GM21528 (cell line): Measurements from ENCODE around the gene TET3.

Source experiments
- ATAC-seq: cut with Tn5 transposase; IDR thresholded peaks from one replicate; pipeline ENCODE4 v1.9.1; 2021; ENCODE audit warnings: mild to moderate bottlenecking, moderate library complexity; ENCODE audit not compliant: unreplicated experiment, low FRiP score

TET3 gene

DNA sequence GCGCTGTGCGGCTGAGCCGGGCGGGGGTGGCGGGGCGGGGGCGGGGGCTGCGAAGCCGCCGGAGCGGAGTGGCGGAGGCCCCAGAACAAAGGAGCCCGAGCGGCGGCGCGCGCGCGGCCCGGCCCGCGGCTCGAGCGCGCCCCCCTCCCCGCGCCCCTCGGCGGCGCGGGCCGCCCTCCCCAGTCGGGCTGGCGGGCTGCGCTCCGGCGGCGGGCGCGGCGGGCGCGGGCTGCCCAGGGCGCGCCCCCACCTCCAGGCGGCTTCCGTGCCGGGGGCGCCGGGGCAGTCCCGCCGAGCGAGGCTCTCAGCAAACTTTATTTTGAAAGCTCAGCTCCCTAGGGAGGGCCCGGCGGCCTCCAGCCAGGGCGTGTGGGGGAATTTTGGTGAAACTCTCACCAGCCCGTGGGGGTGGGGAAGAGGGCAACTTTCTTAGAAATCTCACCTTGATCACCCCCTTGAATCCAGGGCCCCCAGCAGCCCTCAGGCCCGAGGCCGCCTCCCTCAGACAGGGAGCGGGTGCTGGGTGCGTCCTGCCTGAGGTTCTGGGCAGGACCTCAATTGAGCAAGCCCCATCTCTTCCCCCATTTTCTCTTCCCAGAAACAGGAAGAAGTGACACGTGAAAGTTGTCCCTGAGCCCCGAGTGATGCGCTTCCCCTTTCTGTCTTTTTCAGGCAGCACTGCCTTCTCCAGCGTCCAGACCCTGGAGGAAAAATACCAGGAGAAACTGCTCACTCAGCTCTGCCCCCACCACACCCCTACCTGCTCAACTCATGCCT lies 786 bp downstream of the TET3 start:
- peak; percentile 27 for ATAC-seq

- no peak for ATAC-seq
Measured at GRCh38 chr2:73986085-73986681, 1.5 kb downstream of the TET3 start.

DNA sequence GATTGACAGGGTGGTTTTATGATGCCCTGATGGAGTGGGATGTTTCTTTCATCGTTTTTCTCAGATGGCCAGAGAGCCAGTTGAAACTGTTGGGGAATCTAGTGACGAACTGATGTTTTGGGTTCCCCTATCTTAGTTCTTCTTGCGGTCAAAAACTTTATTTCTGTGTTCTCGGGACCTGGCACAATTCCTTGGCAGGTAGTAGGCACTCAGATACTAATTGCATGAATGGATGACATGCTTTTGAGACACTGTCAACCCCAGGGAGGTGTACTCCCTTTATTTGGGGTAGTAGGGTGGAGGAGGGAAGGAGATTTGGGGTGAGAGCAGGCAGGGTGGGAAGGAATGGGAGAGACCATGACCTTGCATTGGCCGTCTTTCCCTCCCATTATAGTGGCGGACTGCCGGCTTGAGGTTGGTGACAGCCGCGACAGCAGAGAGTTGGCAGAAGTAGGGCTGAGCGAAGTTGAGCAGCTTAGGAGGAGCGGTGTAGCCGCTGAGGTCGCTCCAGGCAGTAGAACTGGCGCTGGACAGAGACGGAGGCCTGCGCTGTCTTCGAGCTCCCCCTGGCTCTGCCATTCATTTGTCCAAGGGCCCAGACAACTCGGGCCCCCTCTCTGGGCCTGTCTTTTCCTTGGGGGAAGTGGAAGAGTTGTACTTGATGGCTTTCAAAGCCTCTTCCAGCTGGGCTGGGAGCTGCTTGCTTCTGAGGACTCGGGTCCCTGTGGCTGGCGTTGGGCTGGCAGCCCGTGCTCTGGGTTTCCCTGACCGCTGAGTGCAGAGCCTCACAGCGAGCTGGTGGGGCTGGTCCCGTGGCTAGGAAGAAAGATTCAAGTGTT lies 2.6 kb downstream of the TET3 start:
- ATAC-seq: no peak

DNA sequence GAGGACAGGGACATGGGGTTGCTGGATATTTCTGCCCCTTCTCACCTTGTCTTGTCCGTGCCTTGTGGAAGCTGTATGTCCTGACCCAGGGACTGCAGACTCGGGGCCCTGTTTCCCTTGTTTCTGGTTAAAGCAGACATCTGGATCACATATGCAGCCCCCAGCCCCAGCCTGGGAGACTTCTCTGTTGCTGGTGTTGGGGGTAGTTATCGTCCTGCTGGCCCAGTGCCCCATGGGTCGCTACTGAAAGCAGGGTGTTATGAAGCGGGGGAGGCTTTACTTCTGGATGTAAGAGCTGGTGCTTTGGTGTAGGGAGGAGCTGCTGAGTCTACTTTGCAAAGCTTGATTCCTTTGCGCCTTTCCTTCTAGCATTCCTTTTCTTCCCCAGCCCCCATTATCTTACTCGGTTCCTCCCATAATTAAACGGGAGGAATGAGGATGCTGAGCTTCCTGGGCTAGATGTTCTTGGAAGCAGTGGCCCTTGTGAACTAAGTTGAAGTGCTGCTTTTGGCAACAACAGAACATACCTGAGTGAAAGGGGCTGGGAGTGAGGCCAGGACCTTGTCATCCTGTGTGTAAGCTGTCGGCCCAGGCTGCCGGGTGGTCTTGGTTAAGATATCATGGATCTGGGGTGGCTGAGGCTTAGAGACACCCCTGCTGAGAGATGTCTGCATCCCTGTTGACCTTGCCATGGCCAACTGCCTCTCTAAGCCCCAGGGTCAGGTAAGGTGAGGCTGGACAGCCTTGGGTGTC lies 3.4 kb downstream of the TET3 start:
- no peak for ATAC-seq

DNA sequence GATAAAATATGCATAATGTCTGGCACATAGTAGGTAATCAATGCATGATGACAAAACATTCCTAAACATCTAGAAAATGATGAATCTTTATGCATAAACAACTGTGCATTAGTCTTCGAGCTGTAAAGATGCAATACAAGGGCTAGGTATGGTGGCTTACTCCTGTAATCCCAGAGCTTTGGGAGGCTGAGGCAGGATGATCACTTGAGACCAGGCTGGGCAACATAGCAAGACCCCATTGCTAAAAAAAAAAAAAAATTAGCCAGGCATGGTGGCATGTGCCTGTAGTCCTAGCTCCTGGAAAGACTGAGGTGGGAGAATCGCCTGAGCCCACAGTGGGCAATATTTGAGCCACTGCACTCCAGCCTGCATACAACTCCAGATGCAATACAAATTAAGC lies 5.3 kb downstream of the TET3 start:
- ATAC-seq: no peak

DNA sequence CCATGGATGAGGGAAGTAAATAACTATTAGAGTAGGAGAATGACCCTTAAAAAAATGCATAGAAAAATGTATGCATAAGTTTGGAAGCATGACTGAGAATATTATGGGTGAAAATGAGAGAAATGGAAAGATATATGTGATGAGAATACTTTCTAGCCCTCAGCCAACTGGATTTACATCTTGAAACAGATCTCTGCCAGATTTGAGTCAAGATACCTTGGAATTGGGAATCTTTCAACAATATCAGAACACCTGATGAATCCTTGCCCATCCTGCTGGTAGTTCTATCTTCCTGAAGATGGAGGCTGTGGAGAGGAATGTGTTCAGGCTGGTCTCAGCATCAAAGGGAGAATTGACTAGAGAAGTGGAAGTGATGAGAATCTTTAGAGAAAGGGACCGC lies 5.8 kb downstream of the TET3 start:
- no peak for ATAC-seq

- no peak for ATAC-seq
Measured at GRCh38 chr2:73992036-73992435, 7.3 kb downstream of the TET3 start.

DNA sequence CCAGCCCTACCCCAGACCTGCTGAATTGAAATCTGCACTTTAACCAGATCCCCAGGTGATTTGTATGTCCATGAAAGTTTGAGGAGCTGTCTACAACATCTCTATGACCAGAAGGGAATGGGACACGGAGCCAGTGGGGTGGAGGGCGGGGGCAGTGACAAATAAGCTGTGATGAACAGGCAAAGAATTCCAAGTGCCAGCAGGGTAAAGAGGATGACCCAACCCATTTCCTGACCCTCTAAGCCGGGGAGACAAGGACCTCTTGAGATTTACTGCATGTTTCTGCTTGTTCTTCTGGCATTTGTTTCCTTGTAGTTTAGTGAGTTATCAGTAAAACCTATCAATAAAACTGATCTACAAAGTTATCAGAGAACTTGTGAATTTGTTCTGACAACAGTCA lies 8.7 kb downstream of the TET3 start:
- no peak for ATAC-seq

GRCh38 chr2:73993778-73994177 lies 9.1 kb downstream of the TET3 start:
- no peak for ATAC-seq

GRCh38 chr2:73994178-73994831 lies 9.6 kb downstream of the TET3 start:
- ATAC-seq: no peak

DNA sequence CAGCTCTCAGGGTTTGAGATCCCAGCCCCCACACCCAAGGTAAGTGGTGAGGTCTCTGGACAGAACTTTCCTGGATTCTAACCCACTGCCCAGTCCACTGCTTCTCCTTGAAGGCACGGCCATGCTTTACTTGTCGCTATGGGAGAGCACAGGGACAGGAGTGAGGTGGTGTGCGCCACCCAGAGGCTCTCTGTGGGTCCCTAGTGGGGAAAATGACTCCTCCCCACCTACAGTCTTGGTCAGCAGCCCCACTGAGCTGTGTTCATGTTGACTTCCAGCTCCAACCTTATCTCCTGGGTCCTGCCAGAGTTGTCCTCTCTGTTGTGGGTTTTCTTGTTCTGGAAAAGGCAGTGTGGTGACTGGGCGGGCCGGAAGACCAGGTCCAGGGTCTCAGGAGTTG lies 11.1 kb downstream of the TET3 start:
- no peak for ATAC-seq

DNA sequence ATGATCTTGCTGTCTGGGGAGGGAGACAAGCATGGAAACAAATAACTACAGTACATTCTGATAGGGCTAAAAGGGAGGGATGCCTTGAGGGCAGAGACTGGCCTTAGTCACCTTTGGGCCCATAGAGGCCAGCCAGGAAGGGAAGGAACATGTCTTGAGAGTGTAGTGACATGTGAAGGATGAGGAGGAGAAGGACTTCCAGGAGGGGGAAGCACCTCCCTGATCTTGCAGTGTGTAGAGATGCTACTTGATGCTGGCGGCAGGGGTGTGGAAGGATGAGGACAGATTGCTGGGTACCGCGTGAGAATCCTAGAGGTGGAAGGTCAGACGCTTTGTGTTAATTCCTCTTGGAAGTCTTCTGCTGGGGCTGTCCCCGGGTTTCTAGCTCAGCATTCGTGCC lies 13.1 kb downstream of the TET3 start:
- ATAC-seq: no peak

DNA sequence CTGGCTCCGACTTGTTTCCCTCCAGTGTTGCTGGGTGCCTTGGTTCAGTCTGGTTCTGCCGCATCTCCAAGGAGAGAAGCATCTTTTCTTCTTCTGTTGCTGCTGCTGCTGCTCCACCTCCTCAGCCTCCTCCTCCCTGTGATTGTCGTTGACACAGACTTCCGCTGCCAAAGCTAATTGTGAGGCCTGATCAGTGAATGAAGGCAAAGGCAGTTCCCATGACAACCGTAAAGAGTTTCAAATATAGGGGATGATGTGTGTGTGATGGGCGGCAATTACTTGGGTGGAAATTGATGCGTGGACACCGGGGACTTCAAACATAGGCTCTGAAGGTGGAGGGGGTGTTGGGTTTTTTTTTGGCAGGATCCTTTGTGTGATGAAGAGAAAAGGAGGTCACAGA lies 13.7 kb downstream of the TET3 start:
- ATAC-seq: no peak

DNA sequence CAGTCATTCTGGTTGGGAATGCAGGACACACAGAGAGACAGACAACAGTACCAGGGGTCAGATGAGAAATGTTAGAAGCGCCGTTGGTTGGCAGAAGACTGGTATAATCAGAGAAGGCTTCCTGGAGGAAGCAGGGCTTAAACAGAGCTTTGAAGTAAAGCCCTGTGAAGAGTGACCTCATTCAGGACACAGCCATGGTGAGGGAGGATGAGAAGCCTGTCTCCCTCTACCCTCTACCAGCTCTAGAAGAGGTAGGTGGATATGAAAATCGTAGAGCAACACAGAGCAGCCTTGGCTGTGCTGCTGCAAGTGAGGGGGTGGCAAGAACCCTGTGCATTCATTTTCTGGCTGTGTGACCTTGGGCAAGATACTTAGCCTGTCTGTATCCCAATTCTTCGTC lies 14.2 kb downstream of the TET3 start:
- ATAC-seq: no peak

- no peak for ATAC-seq
Measured at GRCh38 chr2:73999881-74000597, 15.3 kb downstream of the TET3 start.

- no peak for ATAC-seq
Measured at GRCh38 chr2:74000666-74001065, 16.0 kb downstream of the TET3 start.

GRCh38 chr2:74001121-74001520 lies 16.4 kb downstream of the TET3 start:
- ATAC-seq: no peak

DNA sequence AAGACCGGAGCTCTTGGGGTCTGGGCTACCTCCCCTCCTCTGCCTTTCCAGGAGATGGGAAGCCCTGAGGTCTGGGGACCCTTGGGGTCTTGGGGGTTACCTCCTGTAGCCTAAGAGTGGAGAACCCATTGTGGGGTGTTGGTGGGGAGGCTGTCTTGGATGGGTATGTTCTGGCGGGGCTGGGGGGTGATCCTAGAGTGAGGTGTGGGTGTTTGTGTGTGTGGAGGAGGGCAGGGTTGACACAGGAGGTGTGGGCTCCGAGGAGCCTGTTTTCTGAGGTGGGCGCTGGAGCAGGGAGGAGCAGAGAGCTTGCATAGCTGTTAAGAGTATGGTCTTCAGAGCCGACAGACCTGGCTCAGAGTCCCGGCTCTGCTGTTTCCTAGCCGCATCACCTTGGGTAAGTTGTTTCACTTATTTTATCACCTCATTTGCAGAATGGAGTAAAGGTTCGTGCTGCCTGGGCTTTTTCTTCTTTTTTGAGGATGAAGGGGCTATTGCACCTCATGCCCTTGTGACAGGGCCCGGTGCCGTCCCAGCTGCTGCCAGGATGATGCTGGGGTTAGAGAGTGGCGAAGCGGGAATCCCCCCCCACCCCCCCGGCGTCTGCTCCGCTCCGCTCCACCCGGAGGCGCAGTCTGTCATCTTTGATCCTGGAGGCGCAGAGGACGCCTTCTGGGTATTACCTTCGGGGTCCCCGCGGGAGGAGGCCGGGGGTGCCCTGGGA lies 17.2 kb downstream of the TET3 start:
- ATAC-seq: peak; percentile 42
